Panc1 (cell line): Measurements from ENCODE around the gene PCBP2.

Experiments
- POLR2AphosphoS5 ChIP-seq: IDR thresholded peaks from 2 replicates; pipeline ENCODE4 v1.6.1; 2012; ENCODE audit warnings: mild to moderate bottlenecking, low read depth, low read length, moderate library complexity
- SIN3A ChIP-seq: IDR thresholded peaks from 2 replicates; pipeline ENCODE4 v1.6.1; 2012; ENCODE audit warnings: low read depth, mild to moderate bottlenecking, low read length, moderate library complexity, borderline replicate concordance; ENCODE audit not compliant: insufficient read depth
- TCF7L2 ChIP-seq: IDR thresholded peaks from 2 replicates; pipeline ENCODE4 v1.6.1; 2011; ENCODE audit warnings: mild to moderate bottlenecking, low read depth, low read length, inconsistent platforms
- TF ChIP-seq, protein P1 (sequence below): fragments of 450-650 bp; IDR thresholded peaks from 2 replicates; pipeline ENCODE4 v1.5.1; 2017; ENCODE audit warnings: mild to moderate bottlenecking

DNA sequence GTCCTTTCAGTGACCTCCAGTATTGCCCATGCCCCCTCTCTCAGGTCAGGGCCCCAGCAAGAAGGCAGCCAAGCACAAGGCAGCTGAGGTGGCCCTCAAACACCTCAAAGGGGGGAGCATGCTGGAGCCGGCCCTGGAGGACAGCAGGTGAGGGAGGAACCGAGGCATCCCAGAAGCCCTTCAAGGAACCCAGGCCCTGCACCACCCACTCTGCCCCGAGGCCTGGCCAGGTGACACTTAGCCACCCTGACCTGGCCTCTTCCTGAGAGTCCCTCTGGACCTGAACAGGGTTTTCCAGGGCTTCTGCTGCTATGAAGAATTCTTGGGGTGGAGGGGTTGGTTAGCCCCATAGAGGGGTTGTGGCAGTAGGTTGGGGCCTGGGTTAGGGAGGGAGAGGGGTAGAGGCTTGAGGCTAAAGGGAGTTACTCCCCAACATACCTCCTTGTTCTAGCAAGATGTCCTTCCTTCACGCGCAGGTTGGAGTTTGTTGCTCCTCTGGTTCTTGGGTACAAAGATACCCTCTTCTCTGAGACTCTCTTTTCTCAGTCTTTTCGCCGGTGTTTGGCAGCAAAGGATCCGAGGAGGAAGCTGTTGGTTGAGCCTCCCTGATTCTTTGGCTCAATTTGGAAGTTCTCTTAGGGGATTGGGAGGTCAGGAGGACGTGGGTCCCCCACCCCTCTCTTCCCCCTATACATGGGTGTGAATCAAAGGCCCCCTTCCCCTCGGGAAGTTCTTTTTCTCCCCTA, 51.3 kb downstream of the PCBP2 start:
- TF ChIP-seq, protein P1, sequence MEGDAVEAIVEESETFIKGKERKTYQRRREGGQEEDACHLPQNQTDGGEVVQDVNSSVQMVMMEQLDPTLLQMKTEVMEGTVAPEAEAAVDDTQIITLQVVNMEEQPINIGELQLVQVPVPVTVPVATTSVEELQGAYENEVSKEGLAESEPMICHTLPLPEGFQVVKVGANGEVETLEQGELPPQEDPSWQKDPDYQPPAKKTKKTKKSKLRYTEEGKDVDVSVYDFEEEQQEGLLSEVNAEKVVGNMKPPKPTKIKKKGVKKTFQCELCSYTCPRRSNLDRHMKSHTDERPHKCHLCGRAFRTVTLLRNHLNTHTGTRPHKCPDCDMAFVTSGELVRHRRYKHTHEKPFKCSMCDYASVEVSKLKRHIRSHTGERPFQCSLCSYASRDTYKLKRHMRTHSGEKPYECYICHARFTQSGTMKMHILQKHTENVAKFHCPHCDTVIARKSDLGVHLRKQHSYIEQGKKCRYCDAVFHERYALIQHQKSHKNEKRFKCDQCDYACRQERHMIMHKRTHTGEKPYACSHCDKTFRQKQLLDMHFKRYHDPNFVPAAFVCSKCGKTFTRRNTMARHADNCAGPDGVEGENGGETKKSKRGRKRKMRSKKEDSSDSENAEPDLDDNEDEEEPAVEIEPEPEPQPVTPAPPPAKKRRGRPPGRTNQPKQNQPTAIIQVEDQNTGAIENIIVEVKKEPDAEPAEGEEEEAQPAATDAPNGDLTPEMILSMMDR: no peak
- no peak for TF ChIP-seq POLR2AphosphoS5
- TF ChIP-seq SIN3A: no peak
- TF ChIP-seq TCF7L2: no peak
